Nephron (organoid): ENCODE measurements around the gene ODF2L.

Experiments used
- H3K27ac Mint-ChIP-seq, 3 experiments: 2 replicates each; pipeline ENCODE4 v1.8.0; 2020; ENCODE audit warnings: mixed read lengths in 3 of 3, mild to moderate bottlenecking in 2 of 3, moderate library complexity in 1 of 3
- H3K27me3 Mint-ChIP-seq: 2 replicates; pipeline ENCODE4 v1.8.0; 2021; ENCODE audit warnings: low read depth, mild to moderate bottlenecking, moderate library complexity, mixed read lengths
- H3K36me3 Mint-ChIP-seq: 2 replicates; pipeline ENCODE4 v1.8.0; 2020; ENCODE audit warnings: low read depth, mixed read lengths
- H3K4me1 Mint-ChIP-seq: 2 replicates; pipeline ENCODE4 v1.8.0; 2020; ENCODE audit warnings: mixed read lengths
- H3K4me3 Mint-ChIP-seq, 3 experiments: 2 replicates each; pipeline ENCODE4 v1.8.0; 2020; ENCODE audit warnings: mild to moderate bottlenecking in 3 of 3, mixed read lengths in 3 of 3, moderate library complexity in 2 of 3
- H3K9me3 Mint-ChIP-seq: 2 replicates; pipeline ENCODE4 v1.8.0; 2020; ENCODE audit warnings: mixed read lengths
- TF ChIP-seq, protein P1 (sequence below), 3 experiments: fragments of 200-600 bp; sonication (generic); IDR thresholded peaks; one replicate each; pipeline ENCODE4 v1.5.0; 2021; ENCODE audit warnings: antibody characterized with exemption in 3 of 3; ENCODE audit not compliant: unreplicated experiment in 3 of 3

Gene ODF2L

DNA sequence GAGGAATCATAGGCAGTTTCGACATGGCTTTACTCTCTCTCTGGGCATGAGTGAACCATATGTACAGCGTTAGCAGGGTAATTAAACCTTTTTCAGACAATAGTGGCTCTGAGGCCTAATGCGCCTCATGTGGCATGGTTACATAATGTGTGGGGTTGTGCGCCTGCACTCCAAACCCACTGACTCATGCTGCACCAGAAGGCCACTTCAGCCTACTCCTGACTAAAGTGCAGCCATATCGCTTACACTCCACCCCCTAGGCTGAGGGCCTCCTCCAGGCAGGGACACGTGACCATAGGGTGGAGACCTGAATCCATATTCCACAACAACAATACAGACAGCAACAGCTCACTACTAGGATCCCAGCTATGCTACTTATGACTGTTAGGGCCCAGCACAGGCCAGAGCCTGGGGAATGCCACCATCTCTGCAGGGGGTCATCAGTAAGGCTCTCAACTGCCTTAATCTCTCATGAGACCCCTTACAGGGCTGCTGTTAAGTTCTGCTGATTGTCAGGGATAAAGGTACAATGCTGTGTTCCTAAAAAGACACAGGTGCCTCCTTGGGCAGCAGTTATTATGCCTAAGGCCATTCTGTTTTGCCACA is 13.4 kb upstream of the ODF2L start:
- Mint-ChIP-seq H3K4me3 (no peak overlapping the region), H3K27me3 (peaks cover 3% of the 10 kb centered on the region), H3K4me1 (no peaks in the 10 kb centered on the region), H3K9me3 (no peaks in the 10 kb centered on the region), H3K36me3 (no peaks in the 10 kb centered on the region), H3K27ac (no peak overlapping the region)
- TF ChIP-seq, protein P1, sequence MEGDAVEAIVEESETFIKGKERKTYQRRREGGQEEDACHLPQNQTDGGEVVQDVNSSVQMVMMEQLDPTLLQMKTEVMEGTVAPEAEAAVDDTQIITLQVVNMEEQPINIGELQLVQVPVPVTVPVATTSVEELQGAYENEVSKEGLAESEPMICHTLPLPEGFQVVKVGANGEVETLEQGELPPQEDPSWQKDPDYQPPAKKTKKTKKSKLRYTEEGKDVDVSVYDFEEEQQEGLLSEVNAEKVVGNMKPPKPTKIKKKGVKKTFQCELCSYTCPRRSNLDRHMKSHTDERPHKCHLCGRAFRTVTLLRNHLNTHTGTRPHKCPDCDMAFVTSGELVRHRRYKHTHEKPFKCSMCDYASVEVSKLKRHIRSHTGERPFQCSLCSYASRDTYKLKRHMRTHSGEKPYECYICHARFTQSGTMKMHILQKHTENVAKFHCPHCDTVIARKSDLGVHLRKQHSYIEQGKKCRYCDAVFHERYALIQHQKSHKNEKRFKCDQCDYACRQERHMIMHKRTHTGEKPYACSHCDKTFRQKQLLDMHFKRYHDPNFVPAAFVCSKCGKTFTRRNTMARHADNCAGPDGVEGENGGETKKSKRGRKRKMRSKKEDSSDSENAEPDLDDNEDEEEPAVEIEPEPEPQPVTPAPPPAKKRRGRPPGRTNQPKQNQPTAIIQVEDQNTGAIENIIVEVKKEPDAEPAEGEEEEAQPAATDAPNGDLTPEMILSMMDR (IDR thresholded peaks at IDR 0.05; ENCODE audit: unreplicated experiment in 3 of 3): no peak

DNA sequence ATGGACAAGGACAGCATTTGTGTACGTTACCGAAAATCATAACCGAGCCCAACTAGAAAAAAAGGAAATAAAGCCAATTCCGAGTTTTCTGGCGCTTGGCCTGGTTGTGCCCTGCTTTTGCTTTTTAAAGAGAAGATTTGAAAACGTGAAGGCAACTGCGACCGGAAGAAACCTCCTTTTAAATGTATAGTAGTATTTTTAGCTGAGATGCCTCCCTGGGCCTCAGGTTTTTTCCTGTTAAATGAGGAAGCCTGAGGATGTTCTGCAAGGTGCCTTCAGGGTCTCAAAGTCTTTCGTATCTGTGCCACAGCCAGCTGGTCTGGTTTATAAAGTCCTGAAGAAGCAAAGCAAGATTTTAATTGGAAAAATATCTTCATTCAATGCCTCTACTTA is 371 bp upstream of the ODF2L start:
- peaks cover under 1% of the 10 kb centered on the region for H3K9me3 Mint-ChIP-seq
- peak overlapping the region; percentile 94 to 98 (median 98) for H3K27ac Mint-ChIP-seq
- peaks cover 5% of the 10 kb centered on the region for H3K27me3 Mint-ChIP-seq
- H3K4me3 Mint-ChIP-seq: peak overlapping the region; percentile 97 to 99 (median 99)
- TF ChIP-seq, protein P1 (IDR thresholded peaks at IDR 0.05; ENCODE audit: unreplicated experiment in 3 of 3): no peak
- H3K4me1 Mint-ChIP-seq: peaks cover 29% of the 10 kb centered on the region
- H3K36me3 Mint-ChIP-seq: peaks cover 16% of the 10 kb centered on the region

DNA sequence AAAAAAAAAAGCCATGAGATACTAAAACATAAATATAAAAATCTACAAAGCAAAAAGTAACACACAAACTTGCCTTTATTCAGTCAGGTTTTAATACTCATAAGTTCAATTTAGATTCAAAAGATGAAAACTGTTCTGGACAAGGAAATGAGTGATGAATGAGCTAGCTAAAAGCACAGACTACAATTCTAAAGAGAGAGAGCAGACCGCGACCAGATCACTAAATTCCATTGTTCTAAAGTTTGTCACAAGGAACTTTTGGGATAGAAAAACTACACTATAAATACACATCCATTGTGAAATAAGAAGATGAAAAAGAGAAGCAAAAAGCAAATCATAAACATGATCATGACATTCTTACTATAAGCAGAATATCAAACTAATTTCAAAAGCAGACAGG is 1.7 kb downstream of the ODF2L start:
- no peaks in the 10 kb centered on the region for H3K27me3 Mint-ChIP-seq
- H3K4me1 Mint-ChIP-seq: peaks cover 29% of the 10 kb centered on the region
- peak overlapping the region; percentile 68 to 82 (median 71) for H3K4me3 Mint-ChIP-seq
- peaks cover 8% of the 10 kb centered on the region for H3K9me3 Mint-ChIP-seq
- TF ChIP-seq, protein P1 (IDR thresholded peaks at IDR 0.05; ENCODE audit: unreplicated experiment in 3 of 3): no peak
- peaks cover 34% of the 10 kb centered on the region for H3K36me3 Mint-ChIP-seq
- H3K27ac Mint-ChIP-seq: peak overlapping the region; percentile 23 to 77 (median 37)

DNA sequence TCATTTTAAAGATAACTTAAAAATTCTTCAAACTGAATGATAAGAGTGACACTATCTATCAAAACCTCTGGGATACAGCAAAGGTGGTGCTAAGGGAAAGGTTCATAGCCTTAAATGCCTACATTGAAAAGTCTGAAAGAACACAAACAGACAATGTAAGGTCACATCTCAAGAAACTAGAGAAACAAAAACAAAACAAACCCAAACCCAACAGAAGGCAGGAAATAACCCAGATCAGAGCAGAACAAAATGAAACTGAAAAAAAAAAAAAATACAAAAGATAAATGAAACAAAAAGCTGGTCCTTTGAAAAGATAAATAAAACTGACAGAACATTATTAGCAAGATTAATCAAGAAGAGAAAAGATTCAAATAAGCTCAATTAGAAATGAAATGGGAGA is 6.8 kb downstream of the ODF2L start:
- H3K27ac Mint-ChIP-seq: no peak overlapping the region
- no peaks in the 10 kb centered on the region for H3K27me3 Mint-ChIP-seq
- TF ChIP-seq, protein P1 (IDR thresholded peaks at IDR 0.05; ENCODE audit: unreplicated experiment in 3 of 3): no peak

DNA sequence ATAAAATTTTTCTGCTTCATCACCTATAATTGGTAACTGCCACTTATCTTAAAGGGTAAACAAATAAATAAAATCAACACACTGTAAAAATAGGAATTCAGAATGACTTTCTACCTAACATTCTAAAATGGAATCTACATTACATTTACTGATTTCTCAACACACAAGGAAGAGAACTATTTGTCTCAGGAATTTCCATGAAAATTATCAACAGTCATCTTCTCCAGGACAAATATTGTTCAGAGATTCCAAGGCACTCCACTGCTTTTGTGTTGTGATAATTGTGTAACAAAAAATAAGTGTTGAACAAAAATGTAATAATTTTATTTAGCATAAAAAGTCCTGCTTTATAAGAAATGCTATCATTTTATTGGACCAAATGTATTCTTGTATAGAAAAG is 7.3 kb downstream of the ODF2L start:
- no peaks in the 10 kb centered on the region for H3K27me3 Mint-ChIP-seq
- no peak overlapping the region for H3K27ac Mint-ChIP-seq
- TF ChIP-seq, protein P1 (IDR thresholded peaks at IDR 0.05; ENCODE audit: unreplicated experiment in 3 of 3): no peak
- H3K4me1 Mint-ChIP-seq: peaks cover 10% of the 10 kb centered on the region
- peaks cover 8% of the 10 kb centered on the region for H3K9me3 Mint-ChIP-seq
- no peak overlapping the region for H3K4me3 Mint-ChIP-seq
- peaks cover 38% of the 10 kb centered on the region for H3K36me3 Mint-ChIP-seq

More for the DNA sequence above, 6.8 kb downstream of the ODF2L start:
- peaks cover 38% of the 10 kb centered on the region for H3K36me3 Mint-ChIP-seq
- H3K4me1 Mint-ChIP-seq: peaks cover 14% of the 10 kb centered on the region
- H3K4me3 Mint-ChIP-seq: no peak overlapping the region
- H3K9me3 Mint-ChIP-seq: peaks cover 8% of the 10 kb centered on the region
